ENCODE data around the gene TDRD15. TPM values are rescaled to one million over a fixed set of nuclear protein-coding genes. Genes with fewer than 3 reads are reported as not detected.

The TDRD15 gene
- total RNA-seq, 1 donor from 2014 or later, result not detected

DNA sequence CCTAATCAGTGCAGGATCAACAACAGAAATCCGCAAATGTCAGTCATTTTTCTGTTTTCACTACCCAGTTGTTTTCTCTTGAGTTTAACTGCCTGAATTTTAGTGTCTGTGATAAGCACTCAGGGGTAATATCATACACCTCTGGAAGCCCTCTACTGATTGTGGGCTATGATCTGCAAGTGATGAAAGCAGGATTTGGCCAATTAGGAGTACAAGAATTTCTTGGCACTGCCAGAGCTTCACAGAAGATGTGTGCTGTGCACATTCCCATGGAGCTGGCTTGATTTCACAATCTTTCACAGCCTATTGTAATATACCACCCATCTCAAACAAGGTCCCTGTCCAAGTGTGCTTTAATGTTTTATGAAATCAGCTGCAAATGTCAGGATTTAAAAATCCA, 27.3 kb upstream of the TDRD15 start:
- H3K27me3 Mint-ChIP-seq (ENCODE audit: insufficient read depth, low read depth), result peaks cover 6% of the 10 kb centered on the region

DNA sequence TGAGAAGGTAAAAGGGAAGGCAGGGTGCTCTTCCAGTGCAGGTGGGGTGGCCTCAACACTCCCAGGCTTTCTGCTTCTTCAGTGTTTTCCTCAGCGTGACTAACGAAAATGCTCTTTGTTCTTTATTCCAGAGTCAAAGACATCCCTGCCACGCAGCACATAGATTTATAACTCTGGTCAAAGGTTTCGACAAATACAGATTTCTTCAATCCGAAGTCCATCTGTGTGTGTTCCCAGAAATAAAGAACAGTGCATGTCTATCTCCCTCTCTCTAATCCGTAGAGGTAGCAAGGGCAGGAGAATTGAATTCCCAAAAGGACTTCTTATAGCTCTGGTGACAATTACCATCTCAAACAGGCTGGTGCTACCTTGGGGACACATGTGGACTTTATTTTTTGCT, 26.4 kb upstream of the TDRD15 start:
- Mint-ChIP-seq H3K27ac (no peak overlapping the region), H3K9me3 (no peaks in the 10 kb centered on the region), H3K4me1 (peaks cover 20% of the 10 kb centered on the region), H3K27me3 (ENCODE audit: insufficient read depth, low read depth) (peaks cover 6% of the 10 kb centered on the region), H3K36me3 (no peaks in the 10 kb centered on the region), H3K4me3 (no peak overlapping the region)
- Histone ChIP-seq H3K9ac (no peak overlapping the region), H2AFZ (replicated peaks) (no peak overlapping the region), H3K4me2 (no peak overlapping the region), H3F3A (ENCODE audit: low read depth) (no peaks in the 10 kb centered on the region), H3K79me2 (ENCODE audit: low read depth) (no peaks in the 10 kb centered on the region), H3K4me1 (no peaks in the 10 kb centered on the region), H3K4me3 (no peak overlapping the region), H3K36me3 (no peaks in the 10 kb centered on the region), H3K27ac (no peak overlapping the region), H3K9me3 (ENCODE audit: low read depth) (no peaks in the 10 kb centered on the region), H4K20me1 (ENCODE audit: low read depth) (no peaks in the 10 kb centered on the region), H3K27me3 (no peaks in the 10 kb centered on the region)
- TF ChIP-seq EZH2phosphoT487 (IDR thresholded peaks at IDR 0.05), result no peak
- TF ChIP-seq, protein P1, sequence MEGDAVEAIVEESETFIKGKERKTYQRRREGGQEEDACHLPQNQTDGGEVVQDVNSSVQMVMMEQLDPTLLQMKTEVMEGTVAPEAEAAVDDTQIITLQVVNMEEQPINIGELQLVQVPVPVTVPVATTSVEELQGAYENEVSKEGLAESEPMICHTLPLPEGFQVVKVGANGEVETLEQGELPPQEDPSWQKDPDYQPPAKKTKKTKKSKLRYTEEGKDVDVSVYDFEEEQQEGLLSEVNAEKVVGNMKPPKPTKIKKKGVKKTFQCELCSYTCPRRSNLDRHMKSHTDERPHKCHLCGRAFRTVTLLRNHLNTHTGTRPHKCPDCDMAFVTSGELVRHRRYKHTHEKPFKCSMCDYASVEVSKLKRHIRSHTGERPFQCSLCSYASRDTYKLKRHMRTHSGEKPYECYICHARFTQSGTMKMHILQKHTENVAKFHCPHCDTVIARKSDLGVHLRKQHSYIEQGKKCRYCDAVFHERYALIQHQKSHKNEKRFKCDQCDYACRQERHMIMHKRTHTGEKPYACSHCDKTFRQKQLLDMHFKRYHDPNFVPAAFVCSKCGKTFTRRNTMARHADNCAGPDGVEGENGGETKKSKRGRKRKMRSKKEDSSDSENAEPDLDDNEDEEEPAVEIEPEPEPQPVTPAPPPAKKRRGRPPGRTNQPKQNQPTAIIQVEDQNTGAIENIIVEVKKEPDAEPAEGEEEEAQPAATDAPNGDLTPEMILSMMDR (IDR thresholded peaks at IDR 0.05), result no peak
- TF ChIP-seq EZH2 (IDR thresholded peaks at IDR 0.05), result no peak
- no peak for DNase-seq (ENCODE audit: low spot score)

More for the DNA sequence above, 27.3 kb upstream of the TDRD15 start:
- TF ChIP-seq EZH2phosphoT487 (IDR thresholded peaks at IDR 0.05) (no peak), EZH2 (IDR thresholded peaks at IDR 0.05) (no peak)
- TF ChIP-seq, protein P1 (IDR thresholded peaks at IDR 0.05), result no peak
- Histone ChIP-seq H3F3A (ENCODE audit: low read depth) (no peaks in the 10 kb centered on the region), H3K36me3 (no peaks in the 10 kb centered on the region), H3K4me2 (no peak overlapping the region), H2AFZ (replicated peaks) (no peak overlapping the region), H3K4me3 (no peak overlapping the region), H4K20me1 (ENCODE audit: low read depth) (no peaks in the 10 kb centered on the region), H3K79me2 (ENCODE audit: low read depth) (no peaks in the 10 kb centered on the region), H3K27ac (no peak overlapping the region), H3K4me1 (no peaks in the 10 kb centered on the region), H3K9ac (no peak overlapping the region), H3K27me3 (no peaks in the 10 kb centered on the region), H3K9me3 (ENCODE audit: low read depth) (no peaks in the 10 kb centered on the region)
- Mint-ChIP-seq H3K9me3 (no peaks in the 10 kb centered on the region), H3K4me1 (peaks cover 20% of the 10 kb centered on the region), H3K4me3 (no peak overlapping the region), H3K27ac (no peak overlapping the region), H3K36me3 (no peaks in the 10 kb centered on the region)
- no peak for DNase-seq (ENCODE audit: low spot score)

DNA sequence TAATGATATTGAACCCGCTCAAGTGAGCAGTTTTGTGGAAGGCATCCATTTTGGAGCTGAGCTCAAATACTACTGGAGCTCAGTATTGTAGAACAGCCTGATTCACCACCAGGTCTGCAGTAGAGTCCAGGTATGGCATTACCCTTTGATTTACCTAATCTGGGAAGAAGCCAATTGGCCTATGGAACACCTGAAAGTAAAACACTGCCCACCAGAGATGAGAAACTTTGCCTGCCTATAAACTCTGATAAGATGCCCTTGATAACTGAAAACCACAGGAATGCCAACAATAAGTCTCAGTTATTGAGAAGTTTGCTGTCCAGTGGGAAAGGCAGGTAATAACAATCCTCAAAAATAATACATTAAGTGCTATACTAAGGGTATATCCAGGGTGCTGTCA, 25.5 kb upstream of the TDRD15 start:
- Histone ChIP-seq H3F3A (ENCODE audit: low read depth) (no peaks in the 10 kb centered on the region), H2AFZ (replicated peaks) (no peak overlapping the region), H3K4me3 (no peak overlapping the region), H3K4me1 (peaks cover 2% of the 10 kb centered on the region), H4K20me1 (ENCODE audit: low read depth) (no peaks in the 10 kb centered on the region), H3K27me3 (no peaks in the 10 kb centered on the region), H3K36me3 (no peaks in the 10 kb centered on the region), H3K9me3 (ENCODE audit: low read depth) (no peaks in the 10 kb centered on the region), H3K79me2 (ENCODE audit: low read depth) (no peaks in the 10 kb centered on the region), H3K4me2 (no peak overlapping the region), H3K27ac (no peak overlapping the region), H3K9ac (no peak overlapping the region)
- Mint-ChIP-seq H3K27ac (no peak overlapping the region), H3K36me3 (no peaks in the 10 kb centered on the region), H3K27me3 (ENCODE audit: insufficient read depth, low read depth) (peaks cover 6% of the 10 kb centered on the region), H3K4me3 (no peak overlapping the region), H3K9me3 (peaks cover 2% of the 10 kb centered on the region), H3K4me1 (peaks cover 20% of the 10 kb centered on the region)
- TF ChIP-seq, protein P1 (IDR thresholded peaks at IDR 0.05), result no peak
- no peak for TF ChIP-seq EZH2 (IDR thresholded peaks at IDR 0.05)
- no peak for DNase-seq (ENCODE audit: low spot score)
